Measurements from ENCODE around the gene GNA12. TPM values are rescaled to one million over a fixed set of nuclear protein-coding genes. Genes with fewer than 3 reads are reported as not detected.
A peak's percentile ranks its signal among the peaks of the same experiment; 100 is the strongest.
"Not testable (repeated sequence)": the region's sequence is repeated elsewhere in the genome, so short reads cannot be mapped to it uniquely, and the experiment has no call there.

GNA12 gene
- total RNA-seq, 5 donors from 2014 or later (not counting 1 experiment from before 2014, with no cell fraction given) = 17.9 to 22.5 (median 22.1) TPM

GRCh38 chr7:2855386-2855785 lies 11.3 kb upstream of the GNA12 start:
- Histone ChIP-seq H3K4me3 (ENCODE audit: control insufficient read depth in 1 of 2, extremely low read depth in 1 of 2, low read length in 1 of 2) (no peak overlapping the region), H3K4me1 (ENCODE audit: control insufficient read depth in 1 of 2, extremely low read depth in 1 of 2, insufficient read depth in 2 of 2, low read length in 2 of 2) (peaks cover 2 to 6% of the 10 kb centered on the region in 2 experiments), H3K9me3 (no peaks in the 10 kb centered on the region), H3K27me3 (replicated peaks in 1 of 2; ENCODE audit: control insufficient read depth in 2 of 2, extremely low read depth in 1 of 2, insufficient read depth in 2 of 2, low read length in 1 of 2) (no peaks in the 10 kb centered on the region), H3K27ac (ENCODE audit: low read length) (no peak overlapping the region), H3K36me3 (ENCODE audit: control insufficient read depth in 2 of 2, extremely low read depth in 1 of 2, insufficient read depth in 1 of 2, low read length in 1 of 2) (no peaks in the 10 kb centered on the region)
- ATAC-seq (replicated peaks in 1 of 4) = no peak
- H3K27ac Mint-ChIP-seq = no peak overlapping the region
- H3K36me3 Mint-ChIP-seq = peaks cover 7% of the 10 kb centered on the region
- no peaks in the 10 kb centered on the region for H3K27me3 Mint-ChIP-seq
- H3K4me1 Mint-ChIP-seq = peaks cover 0 to 6% (median 6%) of the 10 kb centered on the region in 3 donors
- no peak for DNase-seq
- ChIA-PET POLR2A (no interaction called here), CTCF (interaction anchor here in 1 of 2 donors (0.7 kb wide), 1 partner anchor 24 kb away, joined by 7 read pairs; no protein-coding TSS in a partner anchor)
- H3K4me3 Mint-ChIP-seq = no peak overlapping the region
- WGBS (ENCODE audit: insufficient coverage) = 100% methylated on average over 2 of the region's 6 CpGs
- no peaks in the 10 kb centered on the region for H3K9me3 Mint-ChIP-seq

DNA sequence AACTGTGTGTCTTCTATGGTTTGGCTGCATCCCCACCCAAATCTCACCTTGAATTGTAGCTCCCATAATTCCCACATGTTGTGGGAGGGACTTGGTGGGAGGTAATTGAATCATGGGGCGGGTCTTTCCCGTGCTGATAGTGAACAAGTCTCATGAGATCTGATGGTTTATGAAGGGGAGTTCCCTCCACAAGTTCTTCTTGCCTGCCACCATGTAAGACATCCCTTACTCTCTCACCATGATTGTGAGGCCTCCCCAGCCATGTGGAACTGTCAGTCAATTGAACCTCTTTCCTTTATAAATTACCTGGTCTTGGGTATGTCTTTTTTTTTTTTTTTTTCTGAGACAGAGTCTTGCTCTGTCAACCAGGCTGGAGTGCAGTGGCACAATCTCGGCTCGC lies 9.4 kb upstream of the GNA12 start:
- ATAC-seq (replicated peaks in 1 of 4); H3K27ac Mint-ChIP-seq; H3K27me3 ChIP-seq (replicated peaks in 1 of 2; ENCODE audit: control insufficient read depth in 2 of 2, extremely low read depth in 1 of 2, insufficient read depth in 2 of 2, low read length in 1 of 2); H3K9me3 ChIP-seq; H3K4me3 ChIP-seq (ENCODE audit: control insufficient read depth in 1 of 2, extremely low read depth in 1 of 2, low read length in 1 of 2); H3K36me3 ChIP-seq (ENCODE audit: control insufficient read depth in 2 of 2, extremely low read depth in 1 of 2, insufficient read depth in 1 of 2, low read length in 1 of 2); H3K27me3 Mint-ChIP-seq; H3K9me3 Mint-ChIP-seq; DNase-seq; H3K4me1 Mint-ChIP-seq; H3K4me3 Mint-ChIP-seq; H3K4me1 ChIP-seq (ENCODE audit: control insufficient read depth in 1 of 2, extremely low read depth in 1 of 2, insufficient read depth in 2 of 2, low read length in 2 of 2); H3K27ac ChIP-seq (ENCODE audit: low read length); POLR2A ChIA-PET; H3K36me3 Mint-ChIP-seq: not testable (repeated sequence)
- CTCF ChIA-PET = interaction anchor here (0.6 to 0.7 kb wide), 2 partner anchors 11 to 643 kb away, joined by 3 to 6 read pairs; no protein-coding TSS in a partner anchor
- no CpG with 5 or more reads among the region's 4 CpGs for WGBS (ENCODE audit: insufficient coverage)

DNA sequence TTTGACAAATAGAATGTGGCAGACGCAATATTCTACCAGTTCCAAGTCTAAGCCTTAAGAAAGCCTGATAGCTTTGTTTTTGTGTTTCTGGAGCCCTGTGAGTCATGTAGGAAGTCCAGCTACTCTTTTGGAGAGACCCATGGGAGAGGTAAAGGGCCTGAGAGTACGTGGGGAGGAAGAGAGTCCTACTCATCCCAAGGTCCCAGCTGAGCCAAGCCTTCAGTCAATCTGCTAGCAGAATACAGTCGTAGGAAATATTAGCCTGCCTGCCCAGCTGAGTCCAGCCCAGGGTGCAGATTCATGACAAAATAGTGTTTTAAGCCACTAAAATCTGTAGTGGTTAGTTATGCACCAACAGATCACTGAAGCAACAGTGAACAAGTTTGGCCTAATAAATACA lies 9.0 kb upstream of the GNA12 start:
- Mint-ChIP-seq H3K36me3 (peaks cover 4% of the 10 kb centered on the region), H3K4me1 (peaks cover 0 to 6% (median 6%) of the 10 kb centered on the region in 3 donors), H3K27me3 (no peaks in the 10 kb centered on the region), H3K9me3 (no peaks in the 10 kb centered on the region), H3K27ac (no peak overlapping the region), H3K4me3 (no peak overlapping the region)
- no peaks in the 10 kb centered on the region for H3K9me3 ChIP-seq
- DNase-seq = no peak
- no peaks in the 10 kb centered on the region for H3K36me3 ChIP-seq (ENCODE audit: control insufficient read depth in 2 of 2, extremely low read depth in 1 of 2, insufficient read depth in 1 of 2, low read length in 1 of 2)
- peaks cover 2 to 6% of the 10 kb centered on the region in 2 experiments for H3K4me1 ChIP-seq (ENCODE audit: control insufficient read depth in 1 of 2, extremely low read depth in 1 of 2, insufficient read depth in 2 of 2, low read length in 2 of 2)
- WGBS (ENCODE audit: insufficient coverage) = 72% methylated on average over 2 of the region's 3 CpGs
- H3K27ac ChIP-seq (ENCODE audit: low read length) = no peak overlapping the region
- no peak overlapping the region for H3K4me3 ChIP-seq (ENCODE audit: control insufficient read depth in 1 of 2, extremely low read depth in 1 of 2, low read length in 1 of 2)
- ChIA-PET POLR2A (no interaction called here), CTCF (interaction anchor here in 1 of 2 donors (0.6 kb wide), 1 partner anchor 12 kb away, joined by 3 read pairs; no protein-coding TSS in a partner anchor)
- H3K27me3 ChIP-seq (replicated peaks in 1 of 2; ENCODE audit: control insufficient read depth in 2 of 2, extremely low read depth in 1 of 2, insufficient read depth in 2 of 2, low read length in 1 of 2) = no peaks in the 10 kb centered on the region
- ATAC-seq (replicated peaks in 1 of 4) = no peak

DNA sequence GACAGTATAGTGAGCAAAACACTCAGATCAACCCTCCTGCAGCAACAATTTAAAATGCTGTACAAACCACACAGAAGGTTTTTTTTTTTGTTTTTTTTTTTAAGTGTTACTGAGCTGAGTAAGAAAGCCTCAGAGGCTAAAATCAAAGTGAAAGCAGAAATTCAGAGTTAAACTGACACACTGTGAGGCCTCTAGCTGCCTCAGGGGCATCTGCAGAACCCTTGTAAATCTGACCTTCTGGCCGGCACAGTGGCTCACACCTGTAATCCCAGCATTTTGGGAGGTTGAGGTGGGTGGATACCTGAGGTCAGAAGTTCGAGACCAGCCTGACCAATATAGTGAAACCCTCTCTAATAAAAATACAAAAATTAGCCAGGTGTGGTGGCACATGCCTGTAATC lies 7.4 kb upstream of the GNA12 start:
- no peaks in the 10 kb centered on the region for H3K27me3 Mint-ChIP-seq
- POLR2A ChIA-PET = interaction anchor here in 1 of 2 donors (0.6 kb wide), 1 partner anchor 132 kb away, joined by 8 read pairs; no protein-coding TSS in a partner anchor
- H3K4me1 Mint-ChIP-seq = peaks cover 0 to 6% (median 6%) of the 10 kb centered on the region in 3 donors
- no peaks in the 10 kb centered on the region for H3K27me3 ChIP-seq (replicated peaks in 1 of 2; ENCODE audit: control insufficient read depth in 2 of 2, extremely low read depth in 1 of 2, insufficient read depth in 2 of 2, low read length in 1 of 2)
- H3K9me3 Mint-ChIP-seq = no peaks in the 10 kb centered on the region
- H3K4me1 ChIP-seq (ENCODE audit: control insufficient read depth in 1 of 2, extremely low read depth in 1 of 2, insufficient read depth in 2 of 2, low read length in 2 of 2) = peaks cover 2 to 6% of the 10 kb centered on the region in 2 experiments
- H3K4me3 Mint-ChIP-seq = no peak overlapping the region
- CTCF ChIA-PET = interaction anchor here (0.6 to 0.9 kb wide), 3 partner anchors 12 to 901 kb away, joined by 3 to 5 read pairs (median 4); no protein-coding TSS in a partner anchor
- H3K9me3 ChIP-seq = no peaks in the 10 kb centered on the region
- WGBS (ENCODE audit: insufficient coverage) = no CpG with 5 or more reads among the region's 2 CpGs
- DNase-seq (peak in 1 of 35 experiments; percentile 30), ATAC-seq (replicated peaks in 1 of 4) (peak; percentile 58 to 75 (median 72))
- H3K4me3 ChIP-seq (ENCODE audit: control insufficient read depth in 1 of 2, extremely low read depth in 1 of 2, low read length in 1 of 2) = no peak overlapping the region
- H3K27ac Mint-ChIP-seq = peak overlapping the region; percentile 78 to 80
- H3K27ac ChIP-seq (ENCODE audit: low read length) = no peak overlapping the region
- no peaks in the 10 kb centered on the region for H3K36me3 ChIP-seq (ENCODE audit: control insufficient read depth in 2 of 2, extremely low read depth in 1 of 2, insufficient read depth in 1 of 2, low read length in 1 of 2)
- H3K36me3 Mint-ChIP-seq = peaks cover 4% of the 10 kb centered on the region

DNA sequence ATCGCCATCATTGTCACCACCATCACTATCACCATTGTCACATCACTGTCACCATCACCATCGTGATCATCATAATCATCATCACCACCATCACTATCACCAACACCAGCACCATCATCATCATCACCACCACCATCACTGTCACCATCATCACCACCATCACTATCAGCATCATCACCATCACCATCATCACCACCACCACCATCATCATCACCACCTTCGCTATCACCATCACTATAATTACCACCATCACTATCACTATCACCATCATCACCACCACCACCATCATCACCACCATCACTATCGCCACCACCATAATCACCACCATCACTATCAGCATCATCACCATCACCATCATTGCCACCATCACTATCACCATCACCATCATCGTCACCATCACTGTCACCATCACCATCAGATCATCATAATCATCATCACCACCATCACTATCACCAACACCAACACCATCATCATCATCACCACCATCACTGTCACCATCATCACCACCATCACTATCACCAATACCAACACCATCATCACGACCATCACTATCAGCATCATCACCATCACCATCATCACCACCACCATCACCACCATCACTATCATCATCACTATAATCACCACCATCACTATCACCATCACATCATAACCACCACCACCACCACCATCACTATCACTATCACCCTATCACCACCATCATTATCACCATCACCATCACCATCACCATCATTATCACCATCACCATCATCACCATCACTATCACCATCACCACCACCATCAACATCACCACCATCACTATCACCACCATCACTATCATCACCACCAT lies 6.0 kb upstream of the GNA12 start:
- Histone ChIP-seq H3K36me3 (ENCODE audit: control insufficient read depth in 2 of 2, extremely low read depth in 1 of 2, insufficient read depth in 1 of 2, low read length in 1 of 2) (no peaks in the 10 kb centered on the region), H3K4me3 (ENCODE audit: control insufficient read depth in 1 of 2, extremely low read depth in 1 of 2, low read length in 1 of 2) (no peak overlapping the region), H3K27me3 (replicated peaks in 1 of 2; ENCODE audit: control insufficient read depth in 2 of 2, extremely low read depth in 1 of 2, insufficient read depth in 2 of 2, low read length in 1 of 2) (no peaks in the 10 kb centered on the region), H3K9me3 (no peaks in the 10 kb centered on the region), H3K4me1 (ENCODE audit: control insufficient read depth in 1 of 2, extremely low read depth in 1 of 2, insufficient read depth in 2 of 2, low read length in 2 of 2) (peaks cover 2 to 6% of the 10 kb centered on the region in 2 experiments), H3K27ac (ENCODE audit: low read length) (no peak overlapping the region)
- Mint-ChIP-seq H3K4me3 (no peak overlapping the region), H3K4me1 (peaks cover 5 to 13% (median 10%) of the 10 kb centered on the region in 3 donors), H3K27me3 (no peaks in the 10 kb centered on the region), H3K27ac (no peak overlapping the region), H3K36me3 (no peaks in the 10 kb centered on the region), H3K9me3 (no peaks in the 10 kb centered on the region)
- DNase-seq = no peak
- POLR2A ChIA-PET = no interaction called here
- CTCF ChIA-PET = no interaction called here
- WGBS (ENCODE audit: insufficient coverage) = 96% methylated on average over 6 of the region's 6 CpGs
- ATAC-seq (replicated peaks in 1 of 4) = peak in 1 of 4 experiments; percentile 20

DNA sequence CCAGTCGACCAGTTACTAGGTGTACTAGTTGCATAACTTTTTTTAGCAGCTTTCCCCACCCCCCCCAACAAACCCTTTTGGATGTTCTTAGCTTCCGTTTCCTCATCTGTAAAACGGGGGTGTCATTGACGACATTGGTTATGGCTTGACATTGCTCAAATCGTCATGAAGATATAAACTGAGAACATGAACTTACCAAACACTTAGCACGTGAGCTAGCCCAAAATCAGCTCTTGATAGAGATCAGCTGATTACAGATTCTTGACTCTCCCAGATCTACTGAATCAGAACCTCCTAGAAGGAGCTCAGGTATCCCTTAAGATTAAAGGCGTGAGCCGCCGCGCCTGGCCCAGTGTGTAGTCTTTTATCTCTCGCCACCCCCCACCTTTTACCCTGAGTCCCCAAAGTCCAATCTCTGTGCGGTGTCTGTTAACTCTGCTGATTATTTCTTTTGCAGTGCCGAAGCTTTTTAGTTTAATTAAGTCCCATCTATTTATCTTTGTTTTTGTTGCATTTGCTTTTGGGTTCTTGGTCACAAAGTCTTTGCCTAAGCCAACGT lies 1.0 kb upstream of the GNA12 start:
- 90% methylated on average over 2 of the region's 14 CpGs for WGBS (ENCODE audit: insufficient coverage)
- ATAC-seq (replicated peaks in 1 of 4) (no peak), DNase-seq (peak in 1 of 35 experiments; percentile 14)
- Histone ChIP-seq H3K4me3 (ENCODE audit: control insufficient read depth in 1 of 2, extremely low read depth in 1 of 2, low read length in 1 of 2) (peak overlapping the region in 1 of 2 donors; percentile 65), H3K27me3 (replicated peaks in 1 of 2; ENCODE audit: control insufficient read depth in 2 of 2, extremely low read depth in 1 of 2, insufficient read depth in 2 of 2, low read length in 1 of 2) (no peaks in the 10 kb centered on the region), H3K4me1 (ENCODE audit: control insufficient read depth in 1 of 2, extremely low read depth in 1 of 2, insufficient read depth in 2 of 2, low read length in 2 of 2) (peaks cover 7 to 20% of the 10 kb centered on the region in 2 experiments), H3K36me3 (ENCODE audit: control insufficient read depth in 2 of 2, extremely low read depth in 1 of 2, insufficient read depth in 1 of 2, low read length in 1 of 2) (peaks cover 3% of the 10 kb centered on the region in 2 donors), H3K27ac (ENCODE audit: low read length) (no peak overlapping the region), H3K9me3 (no peaks in the 10 kb centered on the region)
- ChIA-PET CTCF (no interaction called here), POLR2A (no interaction called here)
- Mint-ChIP-seq H3K4me3 (peak overlapping the region; percentile 79 to 87 (median 84)), H3K27me3 (no peaks in the 10 kb centered on the region), H3K9me3 (no peaks in the 10 kb centered on the region), H3K36me3 (peaks cover 8% of the 10 kb centered on the region), H3K4me1 (peaks cover 25 to 40% (median 38%) of the 10 kb centered on the region in 3 donors), H3K27ac (peak overlapping the region in 1 of 2 donors; percentile 45)
